HG03571 (cell line): ENCODE data around the gene NES.

Experiments
- ATAC-seq: cut with Tn5 transposase; IDR thresholded peaks from one replicate; pipeline ENCODE4 v1.9.1; 2021; ENCODE audit not compliant: unreplicated experiment

NES gene

GRCh38 chr1:156681196-156681960, 4.2 kb upstream of the NES start:
- no peak for ATAC-seq

- no peak for ATAC-seq
Measured at GRCh38 chr1:156680056-156680455, 2.8 kb upstream of the NES start.

- ATAC-seq = no peak
Measured at GRCh38 chr1:156677616-156678596, 699 bp upstream of the NES start.

GRCh38 chr1:156676114-156676819, 940 bp downstream of the NES start:
- ATAC-seq = no peak

- ATAC-seq = no peak
Measured at GRCh38 chr1:156675210-156676113, 1.7 kb downstream of the NES start.

- ATAC-seq = no peak
Measured at GRCh38 chr1:156673387-156674121, 3.7 kb downstream of the NES start.

GRCh38 chr1:156671804-156672203, 5.4 kb downstream of the NES start:
- no peak for ATAC-seq

- no peak for ATAC-seq
Measured at GRCh38 chr1:156670791-156671190, 6.4 kb downstream of the NES start.

- no peak for ATAC-seq
Measured at GRCh38 chr1:156670359-156670758, 6.8 kb downstream of the NES start.

- ATAC-seq = no peak
Measured at GRCh38 chr1:156669794-156670193, 7.4 kb downstream of the NES start.

- no peak for ATAC-seq
Measured at GRCh38 chr1:156668801-156669637, 8.2 kb downstream of the NES start.

GRCh38 chr1:156667968-156668709, 9.1 kb downstream of the NES start:
- no peak for ATAC-seq

GRCh38 chr1:156667610-156667967, 9.6 kb downstream of the NES start:
- ATAC-seq = no peak

- no peak for ATAC-seq
Measured at GRCh38 chr1:156666862-156667609, 10.2 kb downstream of the NES start.

GRCh38 chr1:156665539-156665938, 11.7 kb downstream of the NES start:
- no peak for ATAC-seq

GRCh38 chr1:156664767-156665411, 12.3 kb downstream of the NES start:
- ATAC-seq = no peak
